Sigmoid colon (tissue), 4 donors: ENCODE results near the gene TMEM231.

ENCODE experiments used
- CTCF ChIP-seq, 4 experiments: fragments of 450-650 bp in 3 of 4; fragments of 200-600 bp in 1 of 4; IDR thresholded peaks; one replicate each; pipeline ENCODE4 v1.5.1; 2016 to 2019; ENCODE audit warnings: antibody characterized with exemption in 4 of 4, mild to moderate bottlenecking in 3 of 4, moderate library complexity in 2 of 4
- EP300 ChIP-seq, 4 donors: sonication (generic); formaldehyde crosslinking; IDR thresholded peaks; one replicate each; pipeline ENCODE4 v1.6.1; 2017; ENCODE audit warnings: antibody characterized with exemption in 4 of 4
- POLR2A ChIP-seq, 2 donors: fragments of 450-650 bp; IDR thresholded peaks; one replicate each; pipeline ENCODE4 v1.6.1; 2016; ENCODE audit warnings: antibody characterized with exemption in 2 of 2, mild to moderate bottlenecking in 2 of 2, moderate library complexity in 2 of 2
- POLR2AphosphoS5 ChIP-seq, 4 donors: sonication (generic); formaldehyde crosslinking; IDR thresholded peaks; one replicate each; pipeline ENCODE4 v1.6.1; 2017; ENCODE audit warnings: antibody characterized with exemption in 4 of 4

- TF ChIP-seq CTCF (IDR thresholded peaks at IDR 0.05) (no peak), POLR2AphosphoS5 (IDR thresholded peaks at IDR 0.05) (no peak), EP300 (IDR thresholded peaks at IDR 0.05) (no peak), POLR2A (IDR thresholded peaks at IDR 0.05) (no peak)
These were observed 37.3 kb upstream of the TMEM231 start for GRCh38 chr16:75593308-75593707.
